Measurements from ENCODE around the gene TMEM127. TPM values are rescaled to one million over a fixed set of nuclear protein-coding genes. Genes with fewer than 3 reads are reported as not detected.

The TMEM127 gene
- total and polyA plus RNA-seq, 2 donors (not counting 1 experiment from before 2014, with no cell fraction given), result 21.5 to 48.0 TPM

GRCh38 chr2:96315005-96315399, 49.2 kb upstream of the TMEM127 start:
- no peak overlapping the region for H3K9ac ChIP-seq (ENCODE audit: low read length)
- no peak for ATAC-seq (ENCODE audit: low read depth)
- no peak overlapping the region for H2AFZ ChIP-seq (ENCODE audit: insufficient read depth, low read depth, low read length, poor library complexity, severe bottlenecking)
- H3K27me3 ChIP-seq (replicated peaks in 1 of 4; ENCODE audit: control extremely low read depth in 1 of 4, control insufficient read depth in 3 of 4, insufficient read depth in 4 of 4, low read length in 3 of 4), result no peaks in the 10 kb centered on the region
- ChIA-PET CTCF (interaction anchor here (0.7 kb wide), 1 partner anchor 110 kb away, joined by 4 read pairs; no protein-coding TSS in a partner anchor), POLR2A (no interaction called here)
- DNase-seq, result no peak
- intact Hi-C loops (cut with micrococcal nuclease), result no loop called here
- no peaks in the 10 kb centered on the region for H3K9me3 ChIP-seq (ENCODE audit: control extremely low read depth in 1 of 3, control insufficient read depth in 2 of 3, insufficient read depth in 1 of 3, low read length in 2 of 3)
- H4K20me1 ChIP-seq (ENCODE audit: control insufficient read depth, insufficient read depth, low read length, poor library complexity, severe bottlenecking), result no peaks in the 10 kb centered on the region
- no peaks in the 10 kb centered on the region for H3K79me2 ChIP-seq (ENCODE audit: control insufficient read depth, insufficient read depth, low read length)
- Mint-ChIP-seq H3K27me3 (no peaks in the 10 kb centered on the region), H3K4me3 (no peak overlapping the region), H3K4me1 (peaks cover 21% of the 10 kb centered on the region), H3K9me3 (ENCODE audit: insufficient read depth) (no peaks in the 10 kb centered on the region), H3K27ac (peak overlapping the region; percentile 37)
- TF ChIP-seq CTCF (IDR thresholded peaks at IDR 0.05) (no peak), EZH2 (IDR thresholded peaks at IDR 0.05; ENCODE audit: borderline replicate concordance, insufficient read depth, low read depth, low read length, poor library complexity, severe bottlenecking) (no peak)
- H3K36me3 ChIP-seq (replicated peaks in 1 of 2; ENCODE audit: control extremely low read depth in 1 of 2, control insufficient read depth in 1 of 2, extremely low read depth in 1 of 2, insufficient read depth in 2 of 2, low read length in 1 of 2), result no peaks in the 10 kb centered on the region
- no peak overlapping the region for H3K4me3 ChIP-seq (ENCODE audit: control extremely low read depth in 1 of 5, extremely low read depth in 1 of 5, insufficient read depth in 1 of 5, low read depth in 2 of 5, low read length in 4 of 5)
- H3K4me2 ChIP-seq (replicated peaks; ENCODE audit: low read depth, low read length, poor library complexity, severe bottlenecking), result no peak overlapping the region
- peaks cover 15 to 18% of the 10 kb centered on the region in 2 donors for H3K4me1 ChIP-seq (ENCODE audit: control insufficient read depth in 2 of 2, insufficient read depth in 2 of 2, low read length in 2 of 2)
- no peak overlapping the region for H3K27ac ChIP-seq (ENCODE audit: low read length in 2 of 2)
- 69% methylated on average over 2 of the region's 3 CpGs for WGBS (ENCODE audit: insufficient coverage)

GRCh38 chr2:96308248-96308647, 42.5 kb upstream of the TMEM127 start:
- TF ChIP-seq EZH2 (IDR thresholded peaks at IDR 0.05; ENCODE audit: borderline replicate concordance, insufficient read depth, low read depth, low read length, poor library complexity, severe bottlenecking) (no peak), CTCF (IDR thresholded peaks at IDR 0.05) (no peak)
- Histone ChIP-seq H3K27me3 (replicated peaks in 1 of 4; ENCODE audit: control extremely low read depth in 1 of 4, control insufficient read depth in 3 of 4, insufficient read depth in 4 of 4, low read length in 3 of 4) (no peaks in the 10 kb centered on the region), H3K4me2 (replicated peaks; ENCODE audit: low read depth, low read length, poor library complexity, severe bottlenecking) (no peak overlapping the region), H2AFZ (ENCODE audit: insufficient read depth, low read depth, low read length, poor library complexity, severe bottlenecking) (no peak overlapping the region), H3K4me3 (ENCODE audit: control extremely low read depth in 1 of 5, extremely low read depth in 1 of 5, insufficient read depth in 1 of 5, low read depth in 2 of 5, low read length in 4 of 5) (no peak overlapping the region), H3K27ac (ENCODE audit: low read length in 2 of 2) (no peak overlapping the region), H3K36me3 (replicated peaks in 1 of 2; ENCODE audit: control extremely low read depth in 1 of 2, control insufficient read depth in 1 of 2, extremely low read depth in 1 of 2, insufficient read depth in 2 of 2, low read length in 1 of 2) (peaks cover 0 to 14% of the 10 kb centered on the region in 2 experiments), H3K4me1 (ENCODE audit: control insufficient read depth in 2 of 2, insufficient read depth in 2 of 2, low read length in 2 of 2) (peaks cover 16 to 18% of the 10 kb centered on the region in 2 donors), H3K9ac (ENCODE audit: low read length) (no peak overlapping the region), H3K79me2 (ENCODE audit: control insufficient read depth, insufficient read depth, low read length) (peaks cover 38% of the 10 kb centered on the region), H4K20me1 (ENCODE audit: control insufficient read depth, insufficient read depth, low read length, poor library complexity, severe bottlenecking) (peaks cover 2% of the 10 kb centered on the region), H3K9me3 (ENCODE audit: control extremely low read depth in 1 of 3, control insufficient read depth in 2 of 3, insufficient read depth in 1 of 3, low read length in 2 of 3) (no peaks in the 10 kb centered on the region)
- ChIA-PET POLR2A (interaction anchor here (0.7 to 1.7 kb wide), 2 partner anchors 13 to 34 kb away, joined by 4 read pairs; no protein-coding TSS in a partner anchor), CTCF (interaction anchor here (0.6 kb wide), 1 partner anchor 548 kb away, joined by 4 read pairs; no protein-coding TSS in a partner anchor)
- Mint-ChIP-seq H3K27me3 (no peaks in the 10 kb centered on the region), H3K27ac (no peak overlapping the region), H3K4me1 (peaks cover 28% of the 10 kb centered on the region), H3K9me3 (ENCODE audit: insufficient read depth) (no peaks in the 10 kb centered on the region), H3K4me3 (no peak overlapping the region)
- ATAC-seq (ENCODE audit: low read depth) (no peak), DNase-seq (no peak)
- WGBS (ENCODE audit: insufficient coverage), result 100% methylated on average over 2 of the region's 5 CpGs
- intact Hi-C loops (cut with micrococcal nuclease), result no loop called here
